GM12878 (cell line): ENCODE results near the gene SCN10A. TPM values are rescaled to one million over a fixed set of nuclear protein-coding genes. Genes with fewer than 3 reads are reported as not detected.

Experiments used
- ATAC-seq: fragments of 200-7000 bp; cut with Tn5 transposase; 3 replicates; pipeline ENCODE4 v1.9.1; 2020; ENCODE audit warnings: mild to moderate bottlenecking, moderate library complexity
- BruUV-seq: library from RNA; stranded (reverse); fragments of 400-500 nt; replicated peaks from 2 replicates; lab custom pipeline; 2021; lab: Mats Ljungman, UMichigan
- CTCF ChIA-PET: fragments of 300-600 bp; sonication (Branson Sonifier 250); formaldehyde crosslinking; extraction: SDS; loops from one replicate; lab custom pipeline; 2021; ENCODE audit warnings: inconsistent platforms; lab: Yijun Ruan, JAX
- POLR2A ChIA-PET: fragments of 350-600 bp; formaldehyde crosslinking; extraction: SDS; loops from one replicate; lab custom pipeline; 2021; ENCODE audit warnings: inconsistent platforms; lab: Charles Lee
- RAD21 ChIA-PET: fragments of 300-600 bp; sonication (Branson Sonifier 250); formaldehyde crosslinking; loops from one replicate; lab custom pipeline; 2023; ENCODE audit warnings: antibody characterized with exemption; ENCODE audit not compliant: unreplicated experiment; lab: Charles Lee
- SMC1A ChIA-PET: fragments of 300-600 bp; sonication (Branson Sonifier 250); formaldehyde crosslinking; loops from one replicate; lab custom pipeline; 2023; ENCODE audit not compliant: unreplicated experiment, uncharacterized antibody; lab: Charles Lee
- DNase-seq: peaks from one replicate; pipeline ENCODE4 v3.0.0-alpha.2; 2011; ENCODE audit warnings: low read depth, low spot score
- FAIRE-seq: peaks from 3 replicates; lab custom pipeline; 2011; peaks lifted over from hg19 to GRCh38; lab: Jason Lieb, UNC
- H2AFZ ChIP-seq: 2 replicates; pipeline ENCODE4 v1.6.0; 2011; ENCODE audit warnings: low read depth, low read length, control low read depth; ENCODE audit not compliant: control insufficient read depth
- H3K27ac ChIP-seq: 2 replicates; pipeline ENCODE4 v1.5.1; 2011; ENCODE audit warnings: control low read depth; ENCODE audit not compliant: control insufficient read depth, insufficient read depth
- H3K27me3 ChIP-seq, 2 experiments: replicated peaks in 1 of 2; 2 replicates each; pipeline versions ENCODE4 v1.6.0 to v1.6.1; 2011; ENCODE audit warnings: low read length in 1 of 2; ENCODE audit not compliant: control insufficient read depth in 2 of 2, insufficient read depth in 2 of 2
- H3K36me3 ChIP-seq, 2 experiments: 2 replicates each; pipeline ENCODE4 v1.5.1; 2011; ENCODE audit warnings: low read length in 1 of 2; ENCODE audit not compliant: control insufficient read depth in 2 of 2, insufficient read depth in 2 of 2
- H3K4me1 ChIP-seq: 2 replicates; pipeline ENCODE4 v1.6.1; 2011; ENCODE audit warnings: mild to moderate bottlenecking, low read length, moderate library complexity, mixed read lengths; ENCODE audit not compliant: control insufficient read depth, insufficient read depth
- H3K4me2 ChIP-seq: 2 replicates; pipeline ENCODE4 v1.6.0; 2011; ENCODE audit warnings: control low read depth; ENCODE audit not compliant: control insufficient read depth, insufficient read depth
- H3K4me3 ChIP-seq: fragments of 200-600 bp; sonication (generic); 2 replicates; pipeline ENCODE4 v1.5.1; 2016
- H3K79me2 ChIP-seq: 2 replicates; pipeline ENCODE4 v1.6.0; 2011; ENCODE audit warnings: low read length; ENCODE audit not compliant: control insufficient read depth, insufficient read depth
- H3K9ac ChIP-seq: 2 replicates; pipeline ENCODE4 v1.8.0; 2011; ENCODE audit warnings: low read length, control low read depth, mixed read lengths; ENCODE audit not compliant: control insufficient read depth, insufficient read depth
- H3K9me3 ChIP-seq: replicated peaks from 3 replicates; pipeline ENCODE4 v1.5.1; 2011; ENCODE audit warnings: mild to moderate bottlenecking, low read length; ENCODE audit not compliant: control insufficient read depth, insufficient read depth
- H4K20me1 ChIP-seq: 2 replicates; pipeline ENCODE4 v1.6.0; 2011; ENCODE audit not compliant: control insufficient read depth, insufficient read depth
- CHD1 ChIP-seq: IDR thresholded peaks from 2 replicates; pipeline ENCODE4 v1.6.1; 2012; ENCODE audit warnings: low read depth, low read length, improper control_type of control experiment
- CHD4 ChIP-seq: fragments of 200-600 bp; sonication (generic); IDR thresholded peaks from 2 replicates; pipeline ENCODE4 v1.6.1; 2016; ENCODE audit warnings: mild to moderate bottlenecking
- ETV6 ChIP-seq, 2 experiments: fragments of 450-650 bp in 1 of 2; IDR thresholded peaks in 1 of 2; conservative IDR thresholded peaks in 1 of 2; 2 replicates each; pipeline ENCODE4 v1.6.1; 2014; ENCODE audit warnings: antibody characterized with exemption in 1 of 2, borderline replicate concordance in 1 of 2, low read depth in 1 of 2, mild to moderate bottlenecking in 1 of 2, moderate library complexity in 1 of 2
- HDAC6 ChIP-seq: fragments of 200-600 bp; sonication (generic); IDR thresholded peaks from one replicate; pipeline ENCODE4 v1.8.0; 2017; ENCODE audit warnings: antibody characterized with exemption; ENCODE audit not compliant: unreplicated experiment
- IRF4 ChIP-seq: IDR thresholded peaks from 2 replicates; pipeline ENCODE4 v1.6.1; 2011; ENCODE audit warnings: low read depth, low read length
- JUND ChIP-seq: IDR thresholded peaks from 2 replicates; pipeline ENCODE4 v1.6.1; 2012; ENCODE audit warnings: low read depth, mild to moderate bottlenecking, low read length, improper control_type of control experiment, moderate library complexity
- KAT2A ChIP-seq: conservative IDR thresholded peaks from 2 replicates; pipeline ENCODE4 v1.6.1; 2011; ENCODE audit warnings: low read depth, low read length; ENCODE audit not compliant: control insufficient read depth
- NFYA ChIP-seq: IDR thresholded peaks from 2 replicates; pipeline ENCODE4 v1.6.1; 2011; ENCODE audit warnings: low read depth, mild to moderate bottlenecking, low read length, improper control_type of control experiment, borderline replicate concordance
- NR2C2 ChIP-seq: IDR thresholded peaks from 2 replicates; pipeline ENCODE4 v1.6.1; 2011; ENCODE audit warnings: borderline replicate concordance, low read depth; ENCODE audit not compliant: control insufficient read depth, insufficient read length
- NRF1 ChIP-seq: conservative IDR thresholded peaks from 2 replicates; pipeline ENCODE4 v1.6.1; 2011; ENCODE audit warnings: mild to moderate bottlenecking, low read depth, low read length, improper control_type of control experiment
- PAX8 ChIP-seq: fragments of 450-650 bp; IDR thresholded peaks from 2 replicates; pipeline ENCODE4 v1.6.1; 2017; ENCODE audit warnings: mild to moderate bottlenecking, moderate library complexity
- RAD21 ChIP-seq: IDR thresholded peaks from 2 replicates; pipeline ENCODE4 v1.6.1; 2011; ENCODE audit warnings: mild to moderate bottlenecking, low read depth, low read length, moderate library complexity; ENCODE audit not compliant: insufficient read depth
- TCF7 ChIP-seq: IDR thresholded peaks from 2 replicates; pipeline ENCODE4 v1.6.1; 2014; ENCODE audit warnings: antibody characterized with exemption, borderline replicate concordance
- WGBS: methylation state at CpG from one replicate; pipeline ENCODE4 v1.1.6; 2016; ENCODE audit warnings: low lambda C conversion rate; ENCODE audit not compliant: insufficient replicate concordance, insufficient coverage; ENCODE audit errors: missing lambda C conversion rate; 5-methylcytosine and 5-hydroxymethylcytosine counted together
- in situ Hi-C: fragments of 300-500 bp; cut with MboI; formaldehyde crosslinking; loops from 9 replicates; pipeline ENCODE4 v1.14.3; 2018; ENCODE audit warnings: mixed read lengths
- intact Hi-C: fragments of 100-400 bp; cut with micrococcal nuclease; formaldehyde crosslinking; loops from one replicate; pipeline ENCODE4 v1.14.2; 2022; ENCODE audit not compliant: unreplicated experiment
- polyA plus RNA-seq, 11 experiments: library from polyadenylated mRNA; depleted of rRNA in 4 of 11; unstranded in 6 of 11; stranded (reverse) in 5 of 11; fragments of >200 nt; fragmentation: Nextera tagmentation in 4 of 11; fragmentation: Illumina TruSeq in 1 of 11; extraction: Ambion mirVana in 4 of 11; extraction: Trizol in 1 of 11; gene quantifications; 1 replicate in 1 of 11; 2 replicates in 10 of 11; pipeline versions ENCODE4 v1.2.1 to v1.2.3, GENCODE V29; 2011 to 2016; ENCODE audit warnings: inconsistent platforms in 2 of 11, missing spikeins in 2 of 11, low read depth in 1 of 11
- total RNA-seq, 4 experiments: library from RNA; depleted of rRNA in 3 of 4; stranded (reverse); fragments of >200 nt in 3 of 4; fragmentation: Illumina TruSeq in 1 of 4; extraction: Trizol in 1 of 4; gene quantifications; 2 replicates each; pipeline versions ENCODE4 v1.2.1 to v1.2.3, GENCODE V29; 2013 to 2021
- TF ChIP-seq, protein P1 (sequence below): fragments of 150-350 bp; IDR thresholded peaks from 2 replicates; pipeline ENCODE4 v1.6.1; 2016; ENCODE audit warnings: low read depth, low read length
- TF ChIP-seq, protein P2 (sequence below): fragments of 450-650 bp; IDR thresholded peaks from 2 replicates; pipeline ENCODE4 v1.6.1; 2017; ENCODE audit warnings: mild to moderate bottlenecking, low read depth, inconsistent platforms; ENCODE audit not compliant: poor library complexity, severe bottlenecking
- TF ChIP-seq, protein P3 (sequence below): fragments of 450-650 bp; IDR thresholded peaks from 2 replicates; pipeline ENCODE4 v1.6.1; 2017; ENCODE audit warnings: mild to moderate bottlenecking, moderate library complexity

Gene SCN10A
- total and polyA plus RNA-seq, 10 of the 15 experiments (the other 5 are each of a cell fraction or from before 2014, with no cell fraction given), result not detected

DNA sequence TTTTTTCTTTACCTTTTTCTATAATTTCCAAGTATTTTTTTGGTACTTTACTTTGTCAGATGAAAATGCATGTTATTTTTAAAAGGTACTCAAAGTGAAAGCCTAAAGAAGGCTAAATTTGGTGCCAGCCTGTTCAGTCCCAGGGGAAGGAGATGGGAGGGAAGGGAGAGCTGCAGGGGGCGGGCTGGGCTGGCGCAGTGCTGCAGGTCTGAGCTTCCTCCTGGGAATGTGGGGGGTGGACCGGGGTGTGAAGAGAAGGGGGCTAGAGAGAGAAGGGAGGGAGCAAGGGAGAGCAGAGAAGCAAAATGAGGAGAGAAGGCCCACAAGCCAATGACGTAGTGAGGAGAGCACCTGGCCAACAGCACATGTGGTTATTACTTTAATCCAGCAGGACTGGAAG, 95.6 kb downstream of the SCN10A start:
- Histone ChIP-seq H3K27ac (no peak overlapping the region), H4K20me1 (no peaks in the 10 kb centered on the region), H3K4me1 (no peaks in the 10 kb centered on the region), H3K4me2 (no peak overlapping the region), H3K79me2 (no peaks in the 10 kb centered on the region), H3K4me3 (no peak overlapping the region), H3K9ac (no peak overlapping the region), H3K9me3 (no peaks in the 10 kb centered on the region), H3K27me3 (no peaks in the 10 kb centered on the region; a peak in 2 of 4 replicates), H3K36me3 (no peaks in the 10 kb centered on the region), H2AFZ (no peak overlapping the region)
- no TSS peak for BruUV-seq
- 0% methylated on average over 3 of the region's 4 CpGs for WGBS
- DNase-seq (no peak), ATAC-seq (no peak), FAIRE-seq (no peak)
- intact Hi-C loops, result no loop called here
- CTCF ChIA-PET, result no interaction called here
- SMC1A ChIA-PET, result interaction anchor here (0.6 kb wide), 1 partner anchor 330 kb away, joined by 3 read pairs; no protein-coding TSS in a partner anchor
- TF ChIP-seq, protein P1, sequence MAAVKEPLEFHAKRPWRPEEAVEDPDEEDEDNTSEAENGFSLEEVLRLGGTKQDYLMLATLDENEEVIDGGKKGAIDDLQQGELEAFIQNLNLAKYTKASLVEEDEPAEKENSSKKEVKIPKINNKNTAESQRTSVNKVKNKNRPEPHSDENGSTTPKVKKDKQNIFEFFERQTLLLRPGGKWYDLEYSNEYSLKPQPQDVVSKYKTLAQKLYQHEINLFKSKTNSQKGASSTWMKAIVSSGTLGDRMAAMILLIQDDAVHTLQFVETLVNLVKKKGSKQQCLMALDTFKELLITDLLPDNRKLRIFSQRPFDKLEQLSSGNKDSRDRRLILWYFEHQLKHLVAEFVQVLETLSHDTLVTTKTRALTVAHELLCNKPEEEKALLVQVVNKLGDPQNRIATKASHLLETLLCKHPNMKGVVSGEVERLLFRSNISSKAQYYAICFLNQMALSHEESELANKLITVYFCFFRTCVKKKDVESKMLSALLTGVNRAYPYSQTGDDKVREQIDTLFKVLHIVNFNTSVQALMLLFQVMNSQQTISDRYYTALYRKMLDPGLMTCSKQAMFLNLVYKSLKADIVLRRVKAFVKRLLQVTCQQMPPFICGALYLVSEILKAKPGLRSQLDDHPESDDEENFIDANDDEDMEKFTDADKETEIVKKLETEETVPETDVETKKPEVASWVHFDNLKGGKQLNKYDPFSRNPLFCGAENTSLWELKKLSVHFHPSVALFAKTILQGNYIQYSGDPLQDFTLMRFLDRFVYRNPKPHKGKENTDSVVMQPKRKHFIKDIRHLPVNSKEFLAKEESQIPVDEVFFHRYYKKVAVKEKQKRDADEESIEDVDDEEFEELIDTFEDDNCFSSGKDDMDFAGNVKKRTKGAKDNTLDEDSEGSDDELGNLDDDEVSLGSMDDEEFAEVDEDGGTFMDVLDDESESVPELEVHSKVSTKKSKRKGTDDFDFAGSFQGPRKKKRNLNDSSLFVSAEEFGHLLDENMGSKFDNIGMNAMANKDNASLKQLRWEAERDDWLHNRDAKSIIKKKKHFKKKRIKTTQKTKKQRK, result no peak
- TF ChIP-seq, protein P2, sequence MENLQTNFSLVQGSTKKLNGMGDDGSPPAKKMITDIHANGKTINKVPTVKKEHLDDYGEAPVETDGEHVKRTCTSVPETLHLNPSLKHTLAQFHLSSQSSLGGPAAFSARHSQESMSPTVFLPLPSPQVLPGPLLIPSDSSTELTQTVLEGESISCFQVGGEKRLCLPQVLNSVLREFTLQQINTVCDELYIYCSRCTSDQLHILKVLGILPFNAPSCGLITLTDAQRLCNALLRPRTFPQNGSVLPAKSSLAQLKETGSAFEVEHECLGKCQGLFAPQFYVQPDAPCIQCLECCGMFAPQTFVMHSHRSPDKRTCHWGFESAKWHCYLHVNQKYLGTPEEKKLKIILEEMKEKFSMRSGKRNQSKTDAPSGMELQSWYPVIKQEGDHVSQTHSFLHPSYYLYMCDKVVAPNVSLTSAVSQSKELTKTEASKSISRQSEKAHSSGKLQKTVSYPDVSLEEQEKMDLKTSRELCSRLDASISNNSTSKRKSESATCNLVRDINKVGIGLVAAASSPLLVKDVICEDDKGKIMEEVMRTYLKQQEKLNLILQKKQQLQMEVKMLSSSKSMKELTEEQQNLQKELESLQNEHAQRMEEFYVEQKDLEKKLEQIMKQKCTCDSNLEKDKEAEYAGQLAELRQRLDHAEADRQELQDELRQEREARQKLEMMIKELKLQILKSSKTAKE, result no peak
- TF ChIP-seq TCF7, result no peak
- TF ChIP-seq JUND, result no peak
- no peak for TF ChIP-seq PAX8
- no peak for TF ChIP-seq NR2C2
- TF ChIP-seq NFYA, result no peak
- no peak for TF ChIP-seq CHD4
- TF ChIP-seq KAT2A, result no peak
- TF ChIP-seq HDAC6, result no peak
- TF ChIP-seq RAD21, result no peak
- TF ChIP-seq, protein P3, sequence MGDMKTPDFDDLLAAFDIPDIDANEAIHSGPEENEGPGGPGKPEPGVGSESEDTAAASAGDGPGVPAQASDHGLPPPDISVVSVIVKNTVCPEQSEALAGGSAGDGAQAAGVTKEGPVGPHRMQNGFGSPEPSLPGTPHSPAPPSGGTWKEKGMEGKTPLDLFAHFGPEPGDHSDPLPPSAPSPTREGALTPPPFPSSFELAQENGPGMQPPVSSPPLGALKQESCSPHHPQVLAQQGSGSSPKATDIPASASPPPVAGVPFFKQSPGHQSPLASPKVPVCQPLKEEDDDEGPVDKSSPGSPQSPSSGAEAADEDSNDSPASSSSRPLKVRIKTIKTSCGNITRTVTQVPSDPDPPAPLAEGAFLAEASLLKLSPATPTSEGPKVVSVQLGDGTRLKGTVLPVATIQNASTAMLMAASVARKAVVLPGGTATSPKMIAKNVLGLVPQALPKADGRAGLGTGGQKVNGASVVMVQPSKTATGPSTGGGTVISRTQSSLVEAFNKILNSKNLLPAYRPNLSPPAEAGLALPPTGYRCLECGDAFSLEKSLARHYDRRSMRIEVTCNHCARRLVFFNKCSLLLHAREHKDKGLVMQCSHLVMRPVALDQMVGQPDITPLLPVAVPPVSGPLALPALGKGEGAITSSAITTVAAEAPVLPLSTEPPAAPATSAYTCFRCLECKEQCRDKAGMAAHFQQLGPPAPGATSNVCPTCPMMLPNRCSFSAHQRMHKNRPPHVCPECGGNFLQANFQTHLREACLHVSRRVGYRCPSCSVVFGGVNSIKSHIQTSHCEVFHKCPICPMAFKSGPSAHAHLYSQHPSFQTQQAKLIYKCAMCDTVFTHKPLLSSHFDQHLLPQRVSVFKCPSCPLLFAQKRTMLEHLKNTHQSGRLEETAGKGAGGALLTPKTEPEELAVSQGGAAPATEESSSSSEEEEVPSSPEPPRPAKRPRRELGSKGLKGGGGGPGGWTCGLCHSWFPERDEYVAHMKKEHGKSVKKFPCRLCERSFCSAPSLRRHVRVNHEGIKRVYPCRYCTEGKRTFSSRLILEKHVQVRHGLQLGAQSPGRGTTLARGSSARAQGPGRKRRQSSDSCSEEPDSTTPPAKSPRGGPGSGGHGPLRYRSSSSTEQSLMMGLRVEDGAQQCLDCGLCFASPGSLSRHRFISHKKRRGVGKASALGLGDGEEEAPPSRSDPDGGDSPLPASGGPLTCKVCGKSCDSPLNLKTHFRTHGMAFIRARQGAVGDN, result no peak
- TF ChIP-seq ETV6 (conservative IDR thresholded peaks at IDR 0.05 in 1 of 2, IDR thresholded peaks at IDR 0.05 in 1 of 2; ENCODE audit: borderline replicate concordance in 1 of 2, low read depth in 1 of 2), result no peak
- no peak for TF ChIP-seq NRF1
- TF ChIP-seq CHD1, result no peak
- TF ChIP-seq IRF4, result no peak
- RAD21 ChIA-PET, result no interaction called here
- in situ Hi-C loops, result no loop called here
- POLR2A ChIA-PET, result no interaction called here
